HG02973 (cell line): ENCODE results near the gene ARL5C.
"Not testable (repeated sequence)": the region's sequence is repeated elsewhere in the genome, so short reads cannot be mapped to it uniquely, and the experiment has no call there.

Experiments used
- ATAC-seq: cut with Tn5 transposase; IDR thresholded peaks from one replicate; pipeline ENCODE4 v1.9.1; 2021; ENCODE audit warnings: moderate library complexity; ENCODE audit not compliant: unreplicated experiment

ARL5C gene

GRCh38 chr17:39143552-39144093, 22.3 kb downstream of the ARL5C start:
- ATAC-seq = no peak

GRCh38 chr17:39141915-39142664, 23.9 kb downstream of the ARL5C start:
- ATAC-seq = no peak

- no peak for ATAC-seq
These were observed 24.7 kb downstream of the ARL5C start for GRCh38 chr17:39141294-39141693.

GRCh38 chr17:39139561-39139960, 26.4 kb downstream of the ARL5C start:
- no peak for ATAC-seq

GRCh38 chr17:39139161-39139511, 26.8 kb downstream of the ARL5C start:
- ATAC-seq = no peak

- no peak for ATAC-seq
These were observed 27.4 kb downstream of the ARL5C start for GRCh38 chr17:39138431-39139160.

- ATAC-seq = no peak
These were observed 31.1 kb downstream of the ARL5C start for GRCh38 chr17:39134878-39135277.

- no peak for ATAC-seq
These were observed 33.8 kb downstream of the ARL5C start for GRCh38 chr17:39132192-39132610.

- no peak for ATAC-seq
These were observed 34.3 kb downstream of the ARL5C start for GRCh38 chr17:39131616-39132015.

- no peak for ATAC-seq
These were observed 35.8 kb downstream of the ARL5C start for GRCh38 chr17:39130205-39130604.

GRCh38 chr17:39129544-39129943, 36.4 kb downstream of the ARL5C start:
- not testable (repeated sequence) for ATAC-seq

GRCh38 chr17:39126436-39126835, 39.5 kb downstream of the ARL5C start:
- ATAC-seq = no peak

- no peak for ATAC-seq
These were observed 40.7 kb downstream of the ARL5C start for GRCh38 chr17:39125143-39125875.

GRCh38 chr17:39123627-39124026, 42.3 kb downstream of the ARL5C start:
- ATAC-seq = no peak

GRCh38 chr17:39122991-39123390, 43.0 kb downstream of the ARL5C start:
- ATAC-seq = no peak

GRCh38 chr17:39121919-39122318, 44.0 kb downstream of the ARL5C start:
- ATAC-seq = not testable (repeated sequence)

GRCh38 chr17:39118674-39119419, 47.1 kb downstream of the ARL5C start:
- ATAC-seq = peak; percentile 48

GRCh38 chr17:39116224-39116623, 49.7 kb downstream of the ARL5C start:
- ATAC-seq = no peak

GRCh38 chr17:39115135-39115534, 50.8 kb downstream of the ARL5C start:
- no peak for ATAC-seq

GRCh38 chr17:39114723-39115122, 51.2 kb downstream of the ARL5C start:
- ATAC-seq = no peak

GRCh38 chr17:39113871-39114270, 52.1 kb downstream of the ARL5C start:
- ATAC-seq = no peak
